Measurements from ENCODE around the gene SMOC2. TPM values are rescaled to one million over a fixed set of nuclear protein-coding genes. Genes with fewer than 3 reads are reported as not detected.

Gene SMOC2
- total RNA-seq, 1 experiment from 2014 or later, result 2.1 TPM

- Mint-ChIP-seq H3K9me3 (no peaks in the 10 kb centered on the region), H3K27ac (no peak overlapping the region), H3K27me3 (ENCODE audit: low read depth) (peaks cover 11% of the 10 kb centered on the region), H3K4me3 (no peak overlapping the region), H3K4me1 (peaks cover 15 to 16% of the 10 kb centered on the region in 2 experiments), H3K36me3 (ENCODE audit: insufficient read depth in 1 of 3, low read depth in 3 of 3) (no peaks in the 10 kb centered on the region)
- TF ChIP-seq CTCF (conservative IDR thresholded peaks at IDR 0.05), result no peak
- no peak overlapping the region for H3K56ac ChIP-seq (ENCODE audit: insufficient read length, low read depth, low read length)
- no peak for DNase-seq
- no peak overlapping the region for H2AK5ac ChIP-seq (ENCODE audit: insufficient read length, low read length)
- no peak overlapping the region for H3K4me2 ChIP-seq (ENCODE audit: insufficient read depth, insufficient read length, low read length)
- peaks cover 3% of the 10 kb centered on the region for H4K20me1 ChIP-seq (ENCODE audit: control insufficient read depth, insufficient read depth, insufficient read length)
- no peak overlapping the region for H3K14ac ChIP-seq (ENCODE audit: insufficient read depth, low read length)
- no peak overlapping the region for H2BK5ac ChIP-seq (ENCODE audit: insufficient read length, low read length)
- H2BK15ac ChIP-seq (ENCODE audit: low read depth, low read length), result no peak overlapping the region
- WGBS (ENCODE audit: extremely low coverage, insufficient read length, low lambda C conversion rate), result no CpG with 5 or more reads among the region's 3 CpGs
- H3K9me3 ChIP-seq (ENCODE audit: control insufficient read depth, low read depth, low read length), result no peaks in the 10 kb centered on the region
- H2BK20ac ChIP-seq (ENCODE audit: low read depth, low read length, poor library complexity, severe bottlenecking), result no peak overlapping the region
- no peaks in the 10 kb centered on the region for H3K79me2 ChIP-seq (ENCODE audit: insufficient read depth, low read length)
- no peak overlapping the region for H3K27ac ChIP-seq (ENCODE audit: insufficient read length, low read depth, low read length)
- no peak overlapping the region for H4K91ac ChIP-seq (ENCODE audit: insufficient read length, low read depth, low read length)
- H4K8ac ChIP-seq (replicated peaks; ENCODE audit: insufficient read length, low read depth, low read length), result no peak overlapping the region
- H2BK12ac ChIP-seq (ENCODE audit: insufficient read length, low read depth, low read length), result no peak overlapping the region
- H2AFZ ChIP-seq (ENCODE audit: low read length), result no peak overlapping the region
- no peaks in the 10 kb centered on the region for H3K23me2 ChIP-seq (ENCODE audit: insufficient read length, low read depth, low read length, poor library complexity, severe bottlenecking)
- H3K9ac ChIP-seq (ENCODE audit: extremely low read depth, insufficient read length, low read length), result no peak overlapping the region
- no peak overlapping the region for H2BK120ac ChIP-seq (ENCODE audit: low read depth, low read length, poor library complexity, severe bottlenecking)
- no peak overlapping the region for H3K4ac ChIP-seq (ENCODE audit: low read depth, low read length)
- H3K79me1 ChIP-seq (ENCODE audit: insufficient read depth, low read depth, low read length, poor library complexity, severe bottlenecking), result no peaks in the 10 kb centered on the region
- no peak overlapping the region for H4K5ac ChIP-seq (ENCODE audit: insufficient read length, low read depth, low read length)
- H3K27me3 ChIP-seq (ENCODE audit: insufficient read depth, low read length), result no peaks in the 10 kb centered on the region
- no peak overlapping the region for H3K23ac ChIP-seq (ENCODE audit: insufficient read length, low read depth, low read length)
- peaks cover 2% of the 10 kb centered on the region; the same call in 1 of the 2 replicates for H3K4me1 ChIP-seq (ENCODE audit: insufficient read depth, low read length)
- no peak overlapping the region for H3K18ac ChIP-seq (ENCODE audit: insufficient read length, low read depth, low read length)
- H3T11ph ChIP-seq (ENCODE audit: low read length), result no peak overlapping the region
Measured at GRCh38 chr6:168528474-168529095, 87.6 kb downstream of the SMOC2 start.
